GM12865 (cell line): ENCODE results near the gene RSBN1.

Source experiments
- DNase-seq: peaks from one replicate; pipeline ENCODE4 v3.0.0; 2010; ENCODE audit warnings: low read depth
- H3K4me3 ChIP-seq: 2 replicates; pipeline ENCODE4 v1.5.1; 2011; ENCODE audit warnings: mild to moderate bottlenecking, low read depth, low read length, control low read depth
- CTCF ChIP-seq: IDR thresholded peaks from 2 replicates; pipeline ENCODE4 v1.5.1; 2011; ENCODE audit warnings: low read length, control low read depth, low read depth, inconsistent platforms; ENCODE audit not compliant: insufficient read depth; ENCODE audit errors: missing control alignments

The RSBN1 gene

DNA sequence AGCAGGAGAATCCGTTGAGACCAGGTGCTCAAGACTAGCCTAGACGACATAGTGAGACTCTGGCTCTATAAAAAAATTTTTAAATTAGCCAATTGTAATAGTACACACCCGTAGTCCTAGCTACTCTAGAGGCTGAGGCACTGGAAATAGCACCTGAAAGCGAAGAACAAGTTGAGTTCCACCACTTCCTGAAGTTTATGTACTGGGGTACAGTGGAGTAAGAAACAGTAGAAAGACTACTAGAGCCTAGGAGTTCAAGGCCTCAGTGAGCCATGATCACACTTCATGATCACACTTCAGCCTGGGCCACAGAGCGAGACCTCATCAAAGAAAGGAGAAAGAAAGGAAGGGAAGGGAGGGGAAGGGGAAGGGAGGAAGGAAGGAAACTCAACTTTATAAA lies 19.8 kb downstream of the RSBN1 start:
- no peak overlapping the region for H3K4me3 ChIP-seq
- TF ChIP-seq CTCF: no peak
- peak; percentile 29 for DNase-seq

DNA sequence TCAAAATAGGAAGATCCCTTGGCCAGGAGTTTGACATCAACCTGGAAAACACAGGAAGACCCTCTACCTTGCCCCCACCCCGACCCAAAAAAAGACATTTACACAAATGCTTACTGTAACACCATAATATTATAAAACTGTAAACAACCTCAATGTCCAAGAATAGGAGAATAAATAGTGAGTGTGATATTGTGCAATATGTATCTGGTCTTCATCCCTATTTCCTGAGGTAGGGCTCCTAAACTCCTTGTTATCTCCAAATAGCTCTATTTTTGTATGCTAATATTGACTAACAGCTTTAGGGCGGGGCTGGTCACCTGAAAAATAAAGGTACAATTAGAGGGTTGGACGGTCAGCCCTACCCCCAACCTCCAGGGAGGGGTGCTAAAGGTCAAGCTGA lies 23.5 kb downstream of the RSBN1 start:
- no peak overlapping the region for H3K4me3 ChIP-seq
- no peak for DNase-seq
- no peak for TF ChIP-seq CTCF

DNA sequence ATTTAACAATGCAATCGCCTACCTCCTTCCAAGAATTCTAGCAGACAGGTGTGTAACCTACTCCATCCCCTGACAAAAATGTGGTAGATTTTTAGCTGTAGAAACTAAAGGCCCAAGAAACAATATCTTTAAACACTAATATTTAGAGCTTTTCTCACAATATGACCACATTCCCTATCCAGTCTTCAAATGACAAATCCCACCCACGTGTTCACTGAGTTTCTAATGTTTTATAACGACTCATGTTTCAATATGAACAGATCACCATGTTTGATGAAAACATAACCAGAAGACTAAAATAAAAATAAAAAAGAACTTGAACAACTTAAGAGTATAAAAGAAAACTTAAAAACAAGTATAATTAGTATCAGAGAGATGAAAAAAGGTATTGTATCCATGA lies 24.6 kb downstream of the RSBN1 start:
- no peak for TF ChIP-seq CTCF
- no peak for DNase-seq
- no peak overlapping the region for H3K4me3 ChIP-seq

- no peak for TF ChIP-seq CTCF
- no peak for DNase-seq
- H3K4me3 ChIP-seq: no peak overlapping the region
Measured at GRCh38 chr1:113786069-113786468, 26.2 kb downstream of the RSBN1 start.

DNA sequence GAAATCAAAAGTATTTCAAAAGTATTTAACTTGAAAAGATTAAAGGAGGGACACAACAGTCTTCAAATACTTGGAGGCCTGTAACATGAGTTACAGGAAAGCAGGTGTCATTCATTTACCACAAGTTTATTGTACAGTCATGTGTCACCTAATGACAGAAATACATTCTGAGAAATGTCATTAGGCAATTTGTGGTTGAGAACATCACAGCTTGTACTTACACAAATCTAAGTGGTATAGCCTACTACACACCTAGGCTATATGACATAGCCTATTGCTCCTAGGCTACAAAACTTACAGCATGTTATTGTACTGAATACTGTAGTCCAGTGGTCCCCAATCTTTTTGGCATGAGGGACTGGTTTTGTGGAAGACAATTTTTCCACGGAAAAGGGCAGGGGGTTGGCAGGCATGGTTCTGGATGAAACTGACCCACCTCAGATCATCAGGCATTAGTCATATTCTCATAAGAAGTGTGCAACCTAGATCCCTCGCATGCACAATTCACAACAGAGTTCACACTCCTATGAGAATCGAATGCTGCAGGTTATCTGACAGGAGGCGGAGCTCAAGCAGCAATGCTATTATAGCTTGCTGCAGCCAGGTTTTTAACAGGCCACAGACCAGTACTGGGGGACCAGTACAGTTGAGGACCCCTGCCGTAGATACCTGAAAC lies 28.0 kb downstream of the RSBN1 start:
- 0 out of 2 replicates have a peak overlapping the region, but pooled peaks have one; percentile 8 for H3K4me3 ChIP-seq
- DNase-seq: peak; percentile 73

GRCh38 chr1:113783254-113784103 lies 28.8 kb downstream of the RSBN1 start:
- TF ChIP-seq CTCF: no peak
- peak; percentile 61 for DNase-seq
- H3K4me3 ChIP-seq: 0 out of 2 replicates have a peak overlapping the region, but pooled peaks have one; percentile 8

More for the DNA sequence above, 28.0 kb downstream of the RSBN1 start:
- TF ChIP-seq CTCF: no peak
